HCT116 (cell line): Measurements from ENCODE around the gene SYDE2.

ENCODE experiments used
- EGR1 ChIP-seq: IDR thresholded peaks from 2 replicates; pipeline ENCODE4 v1.6.1; 2012; ENCODE audit warnings: low read depth
- ELF1 ChIP-seq: IDR thresholded peaks from 2 replicates; pipeline ENCODE4 v1.6.1; 2012; ENCODE audit warnings: low read depth, borderline replicate concordance
- EZH2 ChIP-seq: fragments of 200-600 bp; sonication (generic); IDR thresholded peaks from 2 replicates; pipeline ENCODE4 v1.6.1; 2017; ENCODE audit warnings: antibody characterized with exemption, mixed run types
- EZH2phosphoT487 ChIP-seq: fragments of 200-600 bp; IDR thresholded peaks from 2 replicates; pipeline ENCODE4 v1.6.1; 2018; ENCODE audit warnings: antibody characterized with exemption, borderline replicate concordance
- POLR2A ChIP-seq: IDR thresholded peaks from 2 replicates; pipeline ENCODE4 v1.7.0; 2011; ENCODE audit warnings: borderline replicate concordance; ENCODE audit not compliant: insufficient read depth, insufficient read length; ENCODE audit errors: extremely low read depth
- YY1 ChIP-seq: IDR thresholded peaks from 2 replicates; pipeline ENCODE4 v1.6.1; 2011; ENCODE audit warnings: low read length, low read depth, moderate library complexity, mild to moderate bottlenecking; ENCODE audit not compliant: insufficient replicate concordance; ENCODE audit errors: extremely low read depth
- TF ChIP-seq, protein P1 (sequence below): IDR thresholded peaks from 2 replicates; pipeline ENCODE4 v1.6.1; 2012
- TF ChIP-seq, protein P2 (sequence below): IDR thresholded peaks from 2 replicates; pipeline ENCODE4 v1.6.1; 2011; ENCODE audit warnings: mild to moderate bottlenecking, low read length, moderate library complexity; ENCODE audit not compliant: insufficient replicate concordance; ENCODE audit errors: extremely low read depth
- TF ChIP-seq, protein P3 (sequence below), 3 experiments: fragments of 200-600 bp in 1 of 3; sonication (generic) in 1 of 3; IDR thresholded peaks in 2 of 3; conservative IDR thresholded peaks in 1 of 3; 2 replicates each; pipeline ENCODE4 v1.5.1; 2012 to 2017; ENCODE audit warnings: low read depth in 2 of 3, low read length in 2 of 3, antibody characterized with exemption in 1 of 3, borderline replicate concordance in 1 of 3, control low read depth in 1 of 3, mild to moderate bottlenecking in 1 of 3, mixed read lengths in 1 of 3, mixed run types in 1 of 3, moderate library complexity in 1 of 3; ENCODE audit not compliant: insufficient read depth in 1 of 3

DNA sequence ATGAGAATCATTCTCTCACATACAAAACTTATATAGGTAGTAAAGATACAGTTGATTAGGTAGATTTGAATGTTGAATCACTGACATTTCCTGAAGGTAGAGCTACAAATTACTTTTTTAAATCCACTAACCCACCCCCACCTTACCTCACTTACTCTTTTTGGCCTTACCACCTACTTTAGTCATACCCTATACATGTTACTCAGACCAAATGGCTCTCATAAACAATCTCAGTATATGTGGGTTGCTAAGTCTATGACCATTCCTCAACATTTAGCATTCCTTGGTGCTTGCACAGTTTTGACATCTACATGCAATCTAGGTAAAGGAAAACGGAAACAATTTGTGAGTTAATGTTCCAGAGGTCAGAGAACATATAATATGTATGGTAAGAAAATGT lies 26.3 kb downstream of the SYDE2 start:
- TF ChIP-seq EZH2 (no peak), EGR1 (no peak), ELF1 (no peak), POLR2A (no peak), EZH2phosphoT487 (no peak), YY1 (no peak)
- TF ChIP-seq, protein P1, sequence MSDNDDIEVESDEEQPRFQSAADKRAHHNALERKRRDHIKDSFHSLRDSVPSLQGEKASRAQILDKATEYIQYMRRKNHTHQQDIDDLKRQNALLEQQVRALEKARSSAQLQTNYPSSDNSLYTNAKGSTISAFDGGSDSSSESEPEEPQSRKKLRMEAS: no peak
- TF ChIP-seq, protein P2, sequence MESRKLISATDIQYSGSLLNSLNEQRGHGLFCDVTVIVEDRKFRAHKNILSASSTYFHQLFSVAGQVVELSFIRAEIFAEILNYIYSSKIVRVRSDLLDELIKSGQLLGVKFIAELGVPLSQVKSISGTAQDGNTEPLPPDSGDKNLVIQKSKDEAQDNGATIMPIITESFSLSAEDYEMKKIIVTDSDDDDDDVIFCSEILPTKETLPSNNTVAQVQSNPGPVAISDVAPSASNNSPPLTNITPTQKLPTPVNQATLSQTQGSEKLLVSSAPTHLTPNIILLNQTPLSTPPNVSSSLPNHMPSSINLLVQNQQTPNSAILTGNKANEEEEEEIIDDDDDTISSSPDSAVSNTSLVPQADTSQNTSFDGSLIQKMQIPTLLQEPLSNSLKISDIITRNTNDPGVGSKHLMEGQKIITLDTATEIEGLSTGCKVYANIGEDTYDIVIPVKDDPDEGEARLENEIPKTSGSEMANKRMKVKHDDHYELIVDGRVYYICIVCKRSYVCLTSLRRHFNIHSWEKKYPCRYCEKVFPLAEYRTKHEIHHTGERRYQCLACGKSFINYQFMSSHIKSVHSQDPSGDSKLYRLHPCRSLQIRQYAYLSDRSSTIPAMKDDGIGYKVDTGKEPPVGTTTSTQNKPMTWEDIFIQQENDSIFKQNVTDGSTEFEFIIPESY: no peak
- TF ChIP-seq, protein P3, sequence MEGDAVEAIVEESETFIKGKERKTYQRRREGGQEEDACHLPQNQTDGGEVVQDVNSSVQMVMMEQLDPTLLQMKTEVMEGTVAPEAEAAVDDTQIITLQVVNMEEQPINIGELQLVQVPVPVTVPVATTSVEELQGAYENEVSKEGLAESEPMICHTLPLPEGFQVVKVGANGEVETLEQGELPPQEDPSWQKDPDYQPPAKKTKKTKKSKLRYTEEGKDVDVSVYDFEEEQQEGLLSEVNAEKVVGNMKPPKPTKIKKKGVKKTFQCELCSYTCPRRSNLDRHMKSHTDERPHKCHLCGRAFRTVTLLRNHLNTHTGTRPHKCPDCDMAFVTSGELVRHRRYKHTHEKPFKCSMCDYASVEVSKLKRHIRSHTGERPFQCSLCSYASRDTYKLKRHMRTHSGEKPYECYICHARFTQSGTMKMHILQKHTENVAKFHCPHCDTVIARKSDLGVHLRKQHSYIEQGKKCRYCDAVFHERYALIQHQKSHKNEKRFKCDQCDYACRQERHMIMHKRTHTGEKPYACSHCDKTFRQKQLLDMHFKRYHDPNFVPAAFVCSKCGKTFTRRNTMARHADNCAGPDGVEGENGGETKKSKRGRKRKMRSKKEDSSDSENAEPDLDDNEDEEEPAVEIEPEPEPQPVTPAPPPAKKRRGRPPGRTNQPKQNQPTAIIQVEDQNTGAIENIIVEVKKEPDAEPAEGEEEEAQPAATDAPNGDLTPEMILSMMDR (IDR thresholded peaks at IDR 0.05 in 2 of 3, conservative IDR thresholded peaks at IDR 0.05 in 1 of 3; ENCODE audit: borderline replicate concordance in 1 of 3, insufficient read depth in 1 of 3, low read depth in 2 of 3, low read length in 2 of 3): no peak
